ENCODE results near the gene KPNB1. TPM values are rescaled to one million over a fixed set of nuclear protein-coding genes. Genes with fewer than 3 reads are reported as not detected.

The KPNB1 gene
- total RNA-seq, 1 experiment from 2014 or later = 742 TPM

- H3K27ac Mint-ChIP-seq = no peak overlapping the region
- Histone ChIP-seq H4K20me1 (ENCODE audit: control insufficient read depth, insufficient read depth, insufficient read length) (no peaks in the 10 kb centered on the region), H3K27me3 (ENCODE audit: insufficient read depth, low read length) (no peaks in the 10 kb centered on the region), H2BK20ac (ENCODE audit: low read depth, low read length, poor library complexity, severe bottlenecking) (no peak overlapping the region), H2AK5ac (ENCODE audit: insufficient read length, low read length) (no peak overlapping the region), H3K23ac (ENCODE audit: insufficient read length, low read depth, low read length) (no peak overlapping the region), H3K56ac (ENCODE audit: insufficient read length, low read depth, low read length) (no peak overlapping the region), H3K79me2 (ENCODE audit: insufficient read depth, low read length) (no peaks in the 10 kb centered on the region), H4K91ac (ENCODE audit: insufficient read length, low read depth, low read length) (no peak overlapping the region), H3K4me2 (ENCODE audit: insufficient read depth, insufficient read length, low read length) (no peak overlapping the region), H2AFZ (ENCODE audit: low read length) (no peak overlapping the region), H3T11ph (ENCODE audit: low read length) (no peak overlapping the region), H3K9ac (ENCODE audit: extremely low read depth, insufficient read length, low read length) (no peak overlapping the region), H3K9me3 (ENCODE audit: control insufficient read depth, low read depth, low read length) (no peaks in the 10 kb centered on the region), H3K4ac (ENCODE audit: low read depth, low read length) (no peak overlapping the region), H3K14ac (ENCODE audit: insufficient read depth, low read length) (no peak overlapping the region), H3K23me2 (ENCODE audit: insufficient read length, low read depth, low read length, poor library complexity, severe bottlenecking) (no peaks in the 10 kb centered on the region), H3K4me1 (ENCODE audit: insufficient read depth, low read length) (no peaks in the 10 kb centered on the region), H4K5ac (ENCODE audit: insufficient read length, low read depth, low read length) (no peak overlapping the region), H3K79me1 (ENCODE audit: insufficient read depth, low read depth, low read length, poor library complexity, severe bottlenecking) (no peaks in the 10 kb centered on the region), H3K18ac (ENCODE audit: insufficient read length, low read depth, low read length) (no peak overlapping the region), H2BK5ac (ENCODE audit: insufficient read length, low read length) (no peak overlapping the region), H4K8ac (replicated peaks; ENCODE audit: insufficient read length, low read depth, low read length) (no peak overlapping the region), H2BK120ac (ENCODE audit: low read depth, low read length, poor library complexity, severe bottlenecking) (no peak overlapping the region), H2BK15ac (ENCODE audit: low read depth, low read length) (no peak overlapping the region), H3K27ac (ENCODE audit: insufficient read length, low read depth, low read length) (no peak overlapping the region), H2BK12ac (ENCODE audit: insufficient read length, low read depth, low read length) (no peak overlapping the region)
- WGBS (ENCODE audit: extremely low coverage, insufficient read length, low lambda C conversion rate) = no CpG with 5 or more reads among the region's 5 CpGs
- no peaks in the 10 kb centered on the region for H3K27me3 Mint-ChIP-seq (ENCODE audit: low read depth)
- DNase-seq = no peak
- TF ChIP-seq CTCF (conservative IDR thresholded peaks at IDR 0.05) = no peak
- peaks cover 0 to 5% (median 2%) of the 10 kb centered on the region in 3 experiments; a peak in 4 of 7 replicates for H3K36me3 Mint-ChIP-seq (ENCODE audit: insufficient read depth in 1 of 3, low read depth in 3 of 3)
- H3K9me3 Mint-ChIP-seq = no peaks in the 10 kb centered on the region
- no peaks in the 10 kb centered on the region for H3K4me1 Mint-ChIP-seq
- no peak overlapping the region for H3K4me3 Mint-ChIP-seq
These were observed 19.9 kb upstream of the KPNB1 start for GRCh38 chr17:47629826-47630225.
